Fibroblast of pulmonary artery (primary cell): ENCODE results near the gene PDCD2.

Experiments
- DNase-seq: peaks from one replicate; pipeline ENCODE4 v3.0.0-alpha.2; 2010; ENCODE audit warnings: low read depth
- H3K4me3 ChIP-seq: replicated peaks from 2 replicates; pipeline ENCODE4 v1.5.1; 2011; ENCODE audit warnings: low read depth, mild to moderate bottlenecking, control low read depth, low read length, moderate library complexity
- TF ChIP-seq, protein P1 (sequence below): IDR thresholded peaks from 2 replicates; pipeline ENCODE4 v1.5.1; 2011; ENCODE audit warnings: mild to moderate bottlenecking, control low read depth, low read length, inconsistent platforms; ENCODE audit errors: missing control alignments

PDCD2 gene

GRCh38 chr6:170584954-170585498 lies 589 bp upstream of the PDCD2 start:
- peak overlapping the region; percentile 91 for H3K4me3 ChIP-seq
- no peak for DNase-seq
- TF ChIP-seq, protein P1, sequence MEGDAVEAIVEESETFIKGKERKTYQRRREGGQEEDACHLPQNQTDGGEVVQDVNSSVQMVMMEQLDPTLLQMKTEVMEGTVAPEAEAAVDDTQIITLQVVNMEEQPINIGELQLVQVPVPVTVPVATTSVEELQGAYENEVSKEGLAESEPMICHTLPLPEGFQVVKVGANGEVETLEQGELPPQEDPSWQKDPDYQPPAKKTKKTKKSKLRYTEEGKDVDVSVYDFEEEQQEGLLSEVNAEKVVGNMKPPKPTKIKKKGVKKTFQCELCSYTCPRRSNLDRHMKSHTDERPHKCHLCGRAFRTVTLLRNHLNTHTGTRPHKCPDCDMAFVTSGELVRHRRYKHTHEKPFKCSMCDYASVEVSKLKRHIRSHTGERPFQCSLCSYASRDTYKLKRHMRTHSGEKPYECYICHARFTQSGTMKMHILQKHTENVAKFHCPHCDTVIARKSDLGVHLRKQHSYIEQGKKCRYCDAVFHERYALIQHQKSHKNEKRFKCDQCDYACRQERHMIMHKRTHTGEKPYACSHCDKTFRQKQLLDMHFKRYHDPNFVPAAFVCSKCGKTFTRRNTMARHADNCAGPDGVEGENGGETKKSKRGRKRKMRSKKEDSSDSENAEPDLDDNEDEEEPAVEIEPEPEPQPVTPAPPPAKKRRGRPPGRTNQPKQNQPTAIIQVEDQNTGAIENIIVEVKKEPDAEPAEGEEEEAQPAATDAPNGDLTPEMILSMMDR: no peak

DNA sequence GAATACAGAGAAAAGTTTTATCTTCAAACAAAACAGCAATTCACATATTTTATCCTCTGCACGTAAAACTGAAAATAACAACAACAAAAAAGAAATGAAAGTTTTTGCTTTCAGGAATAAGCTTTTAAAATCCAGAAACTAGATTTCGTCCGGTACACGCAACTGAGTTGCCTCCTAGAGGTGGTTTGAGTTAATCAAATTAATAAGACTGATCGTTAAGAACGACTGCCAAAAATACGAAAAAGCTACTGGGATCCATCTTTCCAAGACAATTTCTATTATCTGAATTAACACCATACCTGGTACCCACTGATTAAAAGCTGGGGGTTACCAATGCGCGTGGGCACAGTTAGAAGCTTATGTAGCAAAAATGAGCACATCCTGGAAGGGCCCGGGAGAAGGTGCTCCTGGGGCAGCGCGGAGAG lies 669 bp downstream of the PDCD2 start:
- DNase-seq: peak; percentile 10
- H3K4me3 ChIP-seq: peak overlapping the region; percentile 91
- TF ChIP-seq, protein P1: peak; percentile 8

GRCh38 chr6:170578909-170579308 lies 5.5 kb downstream of the PDCD2 start:
- DNase-seq: no peak
- no peak overlapping the region for H3K4me3 ChIP-seq
- TF ChIP-seq, protein P1: no peak

DNA sequence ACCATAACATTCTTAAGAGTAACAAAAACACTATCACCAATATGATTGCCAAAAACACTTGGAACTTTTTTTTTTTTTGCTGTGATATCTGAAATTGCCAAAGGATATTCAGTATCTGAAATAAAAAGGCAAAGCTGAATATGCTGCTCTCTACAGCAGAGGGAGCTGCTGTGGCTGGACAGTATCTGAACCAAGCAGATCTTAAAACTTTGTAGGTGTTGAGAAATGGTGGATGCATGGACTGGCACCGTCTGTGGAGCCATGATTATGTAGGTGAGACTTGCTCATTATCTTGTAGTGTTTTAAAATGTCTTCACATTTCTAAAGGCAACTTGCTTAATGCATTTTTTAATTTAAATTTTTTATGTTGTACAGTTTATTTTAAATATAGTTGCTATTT lies 9.2 kb downstream of the PDCD2 start:
- TF ChIP-seq, protein P1: peak; percentile 36
- peak; percentile 26 for DNase-seq
- H3K4me3 ChIP-seq: no peak overlapping the region

GRCh38 chr6:170572704-170573466 lies 11.6 kb downstream of the PDCD2 start:
- TF ChIP-seq, protein P1: no peak
- DNase-seq: peak; percentile 46
- H3K4me3 ChIP-seq: no peak overlapping the region

GRCh38 chr6:170564936-170565530 lies 19.4 kb downstream of the PDCD2 start:
- TF ChIP-seq, protein P1: no peak
- no peak for DNase-seq
- no peak overlapping the region for H3K4me3 ChIP-seq
